ENCODE data around the gene POU5F2. TPM values are rescaled to one million over a fixed set of nuclear protein-coding genes. Genes with fewer than 3 reads are reported as not detected.

POU5F2 gene
- total and polyA plus RNA-seq, 2 of the 8 experiments (the other 6 are each of a cell fraction or from before 2014, with no cell fraction given), result 0.06 to 0.08 TPM

DNA sequence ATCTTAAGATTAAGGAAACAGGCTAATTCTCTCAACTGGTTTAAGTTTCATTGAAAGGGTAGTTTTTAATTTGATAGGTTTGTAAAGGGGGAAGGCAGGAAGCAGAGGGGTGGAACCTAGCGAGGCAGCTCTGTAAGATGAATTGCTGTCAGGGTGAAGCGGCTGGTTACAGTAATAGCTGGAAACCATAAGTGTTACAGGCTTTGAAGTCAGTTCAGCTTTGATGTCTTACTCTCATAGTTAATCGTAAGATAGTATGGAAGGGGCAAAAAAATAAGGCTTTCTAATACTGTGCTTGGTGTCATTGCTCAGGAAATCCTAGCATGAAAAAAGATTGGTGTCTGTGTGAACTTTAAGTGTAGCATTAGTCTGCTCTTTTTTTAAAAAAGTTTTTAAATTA is 20.3 kb downstream of the POU5F2 start:
- no peak overlapping the region for H3K4me3 ChIP-seq (ENCODE audit: extremely low read depth in 1 of 4, insufficient read depth in 2 of 4, low read depth in 3 of 4, low read length in 4 of 4)
- no peak overlapping the region for H2BK15ac ChIP-seq (ENCODE audit: low read length)
- H3K14ac ChIP-seq (ENCODE audit: insufficient read length), result no peak overlapping the region

More for the DNA sequence above, 20.3 kb downstream of the POU5F2 start:
- Histone ChIP-seq H4K8ac (ENCODE audit: extremely low read depth, insufficient read depth, low read length) (no peak overlapping the region), H4K91ac (replicated peaks; ENCODE audit: insufficient read length, low read length) (no peak overlapping the region), H3K23ac (ENCODE audit: insufficient read length) (no peak overlapping the region), H2BK20ac (ENCODE audit: low read length) (no peak overlapping the region), H3K18ac (ENCODE audit: extremely low read depth, low read length) (no peak overlapping the region), H2BK12ac (ENCODE audit: low read depth, low read length) (no peak overlapping the region), H2BK120ac (replicated peaks; ENCODE audit: low read depth, low read length) (no peak overlapping the region), H3K9ac (replicated peaks in 1 of 4; ENCODE audit: extremely low read depth in 1 of 4, low read depth in 3 of 4, low read length in 3 of 4) (no peak overlapping the region), H3K56ac (replicated peaks; ENCODE audit: insufficient read length, low read depth, low read length) (no peak overlapping the region), H4K5ac (ENCODE audit: insufficient read length, low read depth, low read length) (no peak overlapping the region), H3K4ac (replicated peaks; ENCODE audit: insufficient read length, low read depth, low read length) (no peak overlapping the region), H3K23me2 (ENCODE audit: low read depth, low read length) (no peaks in the 10 kb centered on the region), H3K4me2 (ENCODE audit: insufficient read depth in 1 of 2, low read depth in 2 of 2, low read length in 2 of 2) (no peak overlapping the region), H3K27ac (ENCODE audit: low read depth, low read length) (no peak overlapping the region), H2BK5ac (ENCODE audit: low read depth, low read length) (no peak overlapping the region), H3K27me3 (replicated peaks in 1 of 4; ENCODE audit: control insufficient read depth in 3 of 4, extremely low read depth in 1 of 4, insufficient read depth in 3 of 4, low read length in 3 of 4) (no peaks in the 10 kb centered on the region), H3K79me2 (ENCODE audit: control insufficient read depth in 1 of 2, insufficient read depth in 2 of 2, low read length in 2 of 2) (no peaks in the 10 kb centered on the region), H2AFZ (ENCODE audit: low read length) (no peak overlapping the region), H3K9me3 (ENCODE audit: insufficient read depth in 2 of 2, low read depth in 1 of 2, low read length in 1 of 2) (no peaks in the 10 kb centered on the region), H3K36me3 (ENCODE audit: control insufficient read depth in 2 of 4, insufficient read depth in 4 of 4, low read length in 3 of 4) (no peaks in the 10 kb centered on the region), H2AK5ac (ENCODE audit: low read depth, low read length) (no peak overlapping the region), H3K4me1 (replicated peaks in 1 of 4; ENCODE audit: control insufficient read depth in 3 of 4, insufficient read depth in 4 of 4, low read length in 3 of 4) (peaks cover 0 to 9% (median 0%) of the 10 kb centered on the region in 4 experiments; a peak in 1 of 7 replicates), H4K20me1 (replicated peaks in 1 of 2; ENCODE audit: control insufficient read depth in 1 of 2, insufficient read depth in 2 of 2, low read length in 2 of 2) (no peaks in the 10 kb centered on the region), H3K79me1 (ENCODE audit: low read depth, low read length) (no peaks in the 10 kb centered on the region)
- TF ChIP-seq CBX8 (IDR thresholded peaks at IDR 0.05; ENCODE audit: borderline replicate concordance, low read depth, low read length) (no peak), JUN (IDR thresholded peaks at IDR 0.05; ENCODE audit: low read depth, low read length) (no peak), CREB1 (IDR thresholded peaks at IDR 0.05) (no peak), CEBPB (IDR thresholded peaks at IDR 0.05; ENCODE audit: low read depth, low read length) (no peak), BACH1 (IDR thresholded peaks at IDR 0.05; ENCODE audit: low read length) (no peak), SP2 (IDR thresholded peaks at IDR 0.05; ENCODE audit: low read length) (no peak), BCL11A (IDR thresholded peaks at IDR 0.05; ENCODE audit: low read depth in 2 of 2, low read length in 2 of 2) (no peak), MAFK (IDR thresholded peaks at IDR 0.05; ENCODE audit: low read depth, low read length) (no peak), RAD21 (IDR thresholded peaks at IDR 0.05 in 1 of 2, conservative IDR thresholded peaks at IDR 0.05 in 1 of 2; ENCODE audit: low read depth in 2 of 2, low read length in 2 of 2) (no peak)
- TF ChIP-seq, protein P1, sequence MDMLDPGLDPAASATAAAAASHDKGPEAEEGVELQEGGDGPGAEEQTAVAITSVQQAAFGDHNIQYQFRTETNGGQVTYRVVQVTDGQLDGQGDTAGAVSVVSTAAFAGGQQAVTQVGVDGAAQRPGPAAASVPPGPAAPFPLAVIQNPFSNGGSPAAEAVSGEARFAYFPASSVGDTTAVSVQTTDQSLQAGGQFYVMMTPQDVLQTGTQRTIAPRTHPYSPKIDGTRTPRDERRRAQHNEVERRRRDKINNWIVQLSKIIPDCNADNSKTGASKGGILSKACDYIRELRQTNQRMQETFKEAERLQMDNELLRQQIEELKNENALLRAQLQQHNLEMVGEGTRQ (IDR thresholded peaks at IDR 0.05; ENCODE audit: low read length), result no peak
- TF ChIP-seq, protein P2, sequence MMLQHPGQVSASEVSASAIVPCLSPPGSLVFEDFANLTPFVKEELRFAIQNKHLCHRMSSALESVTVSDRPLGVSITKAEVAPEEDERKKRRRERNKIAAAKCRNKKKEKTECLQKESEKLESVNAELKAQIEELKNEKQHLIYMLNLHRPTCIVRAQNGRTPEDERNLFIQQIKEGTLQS (IDR thresholded peaks at IDR 0.05; ENCODE audit: insufficient read depth, low read depth, low read length), result no peak
- TF ChIP-seq, protein P3, sequence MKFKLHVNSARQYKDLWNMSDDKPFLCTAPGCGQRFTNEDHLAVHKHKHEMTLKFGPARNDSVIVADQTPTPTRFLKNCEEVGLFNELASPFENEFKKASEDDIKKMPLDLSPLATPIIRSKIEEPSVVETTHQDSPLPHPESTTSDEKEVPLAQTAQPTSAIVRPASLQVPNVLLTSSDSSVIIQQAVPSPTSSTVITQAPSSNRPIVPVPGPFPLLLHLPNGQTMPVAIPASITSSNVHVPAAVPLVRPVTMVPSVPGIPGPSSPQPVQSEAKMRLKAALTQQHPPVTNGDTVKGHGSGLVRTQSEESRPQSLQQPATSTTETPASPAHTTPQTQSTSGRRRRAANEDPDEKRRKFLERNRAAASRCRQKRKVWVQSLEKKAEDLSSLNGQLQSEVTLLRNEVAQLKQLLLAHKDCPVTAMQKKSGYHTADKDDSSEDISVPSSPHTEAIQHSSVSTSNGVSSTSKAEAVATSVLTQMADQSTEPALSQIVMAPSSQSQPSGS (IDR thresholded peaks at IDR 0.05; ENCODE audit: low read length), result no peak
- CTCF ChIA-PET (ENCODE audit: partially characterized antibody), result interaction anchor here (1.2 kb wide), 1 partner anchor 15 kb away, joined by 4 read pairs; no protein-coding TSS in a partner anchor
- DNase-seq (ENCODE audit: low read depth in 1 of 2, low spot score in 2 of 2) (no peak), FAIRE-seq (no peak)
- POLR2A ChIA-PET (ENCODE audit: partially characterized antibody), result no interaction called here
- WGBS, 2 experiments (ENCODE audit: extremely low coverage in 1 of 2, insufficient coverage in 1 of 2, insufficient read length in 1 of 2, insufficient replicate concordance in 2 of 2, low coverage in 1 of 2, low lambda C conversion rate in 2 of 2, missing lambda C conversion rate in 1 of 2), result 76% methylated on average over 3 of the region's 3 CpGs; no CpG with 5 or more reads in 1 of the 2 experiments
